ENCODE data around the gene TRIM64C. TPM values are rescaled to one million over a fixed set of nuclear protein-coding genes. Genes with fewer than 3 reads are reported as not detected.
"Not testable (repeated sequence)": the region's sequence is repeated elsewhere in the genome, so short reads cannot be mapped to it uniquely, and the experiment has no call there.

TRIM64C gene
- not detected for total RNA-seq

- intact Hi-C loops (cut with DNase I; ENCODE audit: low total_unique reads); H3K9me3 ChIP-seq; H3K27me3 ChIP-seq; H3K4me3 ChIP-seq; H3K36me3 ChIP-seq; H3K4me1 ChIP-seq; DNase-seq (ENCODE audit: low spot score in 2 of 2); H3K27ac ChIP-seq: not testable (repeated sequence)
Observed at GRCh38 chr11:49059012-49059411, at the start of gene TRIM64C. TSS of gene TRIM64C (minus strand) at chr11:49059112. CDS start at chr11:49059112, 0 bp downstream.

GRCh38 chr11:49102356-49102755 lies 43.4 kb upstream of the TRIM64C start:
- H3K4me1 ChIP-seq; intact Hi-C loops (cut with DNase I; ENCODE audit: low total_unique reads); DNase-seq (ENCODE audit: low spot score in 2 of 2); H3K27ac ChIP-seq; H3K9me3 ChIP-seq; H3K36me3 ChIP-seq; H3K27me3 ChIP-seq; H3K4me3 ChIP-seq: not testable (repeated sequence)

GRCh38 chr11:49069897-49070296 lies 11.0 kb upstream of the TRIM64C start:
- DNase-seq (ENCODE audit: low spot score in 2 of 2); H3K27me3 ChIP-seq; H3K4me1 ChIP-seq; H3K9me3 ChIP-seq; H3K4me3 ChIP-seq; H3K27ac ChIP-seq; H3K36me3 ChIP-seq; intact Hi-C loops (cut with DNase I; ENCODE audit: low total_unique reads): not testable (repeated sequence)

- H3K36me3 ChIP-seq; intact Hi-C loops (cut with DNase I; ENCODE audit: low total_unique reads); H3K4me1 ChIP-seq; H3K27ac ChIP-seq; DNase-seq (ENCODE audit: low spot score in 2 of 2); H3K4me3 ChIP-seq; H3K27me3 ChIP-seq; H3K9me3 ChIP-seq: not testable (repeated sequence)
Observed at GRCh38 chr11:49049821-49050220, 9.1 kb downstream of the TRIM64C start.

- H3K9me3 ChIP-seq; H3K4me1 ChIP-seq; H3K36me3 ChIP-seq; intact Hi-C loops (cut with DNase I; ENCODE audit: low total_unique reads); H3K4me3 ChIP-seq; DNase-seq (ENCODE audit: low spot score in 2 of 2); H3K27me3 ChIP-seq; H3K27ac ChIP-seq: not testable (repeated sequence)
Observed at GRCh38 chr11:49048229-49048628, 10.7 kb downstream of the TRIM64C start.

- intact Hi-C loops (cut with DNase I; ENCODE audit: low total_unique reads), result not testable (repeated sequence)
Observed at GRCh38 chr11:49028523-49028922, 30.4 kb downstream of the TRIM64C start, which contains the start of gene TRIM49B. TSS of gene TRIM49B (plus strand) at chr11:49028823. CDS start at chr11:49031600, 2,777 bp downstream.

More at GRCh38 chr11:49028523-49028922, 30.4 kb downstream of the TRIM64C start, which contains the start of gene TRIM49B:
- H3K27me3 ChIP-seq; H3K4me1 ChIP-seq; H3K4me3 ChIP-seq; H3K36me3 ChIP-seq; H3K9me3 ChIP-seq; DNase-seq (ENCODE audit: low spot score in 2 of 2); H3K27ac ChIP-seq: not testable (repeated sequence)

Other genes with a start within 250 kb of the TRIM64C start
- gene TRIM51G, start 75.2 kb downstream of the TRIM64C start, total RNA-seq, result not detected
- not detected for gene TRIM49B, start 30.3 kb downstream of the TRIM64C start, total RNA-seq
- gene FOLH1, start 149.5 kb upstream of the TRIM64C start, total RNA-seq, result 1 to 10 TPM in 2 of 3 donors, under 1 TPM in 1; 0.16 to 8.2 (median 7.8) TPM